Loucy (cell line): ENCODE data around the gene CD7.
A peak's percentile ranks its signal among the peaks of the same experiment; 100 is the strongest.

Experiments
- H2AFZ ChIP-seq: fragments of 200-600 bp; sonication (generic); 2 replicates; pipeline ENCODE4 v1.6.0; 2016; ENCODE audit warnings: antibody characterized with exemption, mild to moderate bottlenecking, low read length, moderate library complexity
- H3F3A ChIP-seq: fragments of 200-600 bp; 2 replicates; pipeline ENCODE4 v1.6.0; 2016; ENCODE audit warnings: antibody characterized with exemption, low read depth, mild to moderate bottlenecking
- H3K27me3 ChIP-seq: fragments of 200-600 bp; sonication (generic); 2 replicates; pipeline ENCODE4 v1.6.1; 2014; ENCODE audit warnings: low read length, mild to moderate bottlenecking; ENCODE audit not compliant: insufficient read depth, poor library complexity, severe bottlenecking
- H3K36me3 ChIP-seq: fragments of 200-600 bp; sonication (generic); 2 replicates; pipeline ENCODE4 v1.6.1; 2016; ENCODE audit warnings: low read length; ENCODE audit not compliant: insufficient read depth
- H3K4me1 ChIP-seq: fragments of 200-600 bp; sonication (generic); 2 replicates; pipeline ENCODE4 v1.5.1; 2014; ENCODE audit warnings: low read length, mild to moderate bottlenecking; ENCODE audit not compliant: insufficient read depth, poor library complexity, severe bottlenecking
- H3K4me2 ChIP-seq: fragments of 200-600 bp; sonication (generic); 2 replicates; pipeline ENCODE4 v1.6.0; 2014; ENCODE audit warnings: antibody characterized with exemption, low read length, low read depth, mild to moderate bottlenecking; ENCODE audit not compliant: poor library complexity, severe bottlenecking
- H3K4me3 ChIP-seq: fragments of 200-600 bp; sonication (generic); 2 replicates; pipeline ENCODE4 v1.5.1; 2014; ENCODE audit warnings: low read length, mild to moderate bottlenecking, mixed read lengths; ENCODE audit not compliant: poor library complexity, severe bottlenecking
- H3K79me2 ChIP-seq: fragments of 200-600 bp; sonication (generic); 2 replicates; pipeline ENCODE4 v1.6.1; 2014; ENCODE audit warnings: low read length; ENCODE audit not compliant: insufficient read depth
- H3K9ac ChIP-seq: fragments of 200-600 bp; sonication (generic); 2 replicates; pipeline ENCODE4 v1.6.0; 2014; ENCODE audit warnings: mild to moderate bottlenecking, low read depth, low read length, moderate library complexity; ENCODE audit not compliant: poor library complexity, severe bottlenecking
- H3K9me2 ChIP-seq: fragments of 200-600 bp; sonication (generic); replicated peaks from 2 replicates; pipeline ENCODE4 v1.6.1; 2016; ENCODE audit warnings: low read depth, low read length, mixed read lengths
- H3K9me3 ChIP-seq: fragments of 200-600 bp; sonication (generic); 2 replicates; pipeline ENCODE4 v1.6.1; 2014; ENCODE audit warnings: mild to moderate bottlenecking, antibody characterized with exemption, low read length, low read depth; ENCODE audit not compliant: insufficient read depth
- H4K20me1 ChIP-seq: fragments of 200-600 bp; sonication (generic); 2 replicates; pipeline ENCODE4 v1.6.0; 2014; ENCODE audit warnings: antibody characterized with exemption, low read length, mild to moderate bottlenecking; ENCODE audit not compliant: insufficient read depth, poor library complexity, severe bottlenecking
- EZH2phosphoT487 ChIP-seq: fragments of 200-600 bp; IDR thresholded peaks from 2 replicates; pipeline ENCODE4 v1.6.1; 2018; ENCODE audit warnings: antibody characterized with exemption, mild to moderate bottlenecking, moderate library complexity, borderline replicate concordance
- TF ChIP-seq, protein P1 (sequence below): fragments of 200-600 bp; sonication (generic); conservative IDR thresholded peaks from 2 replicates; pipeline ENCODE4 v1.5.1; 2014; ENCODE audit warnings: mild to moderate bottlenecking, antibody characterized with exemption, low read length

CD7 gene

DNA sequence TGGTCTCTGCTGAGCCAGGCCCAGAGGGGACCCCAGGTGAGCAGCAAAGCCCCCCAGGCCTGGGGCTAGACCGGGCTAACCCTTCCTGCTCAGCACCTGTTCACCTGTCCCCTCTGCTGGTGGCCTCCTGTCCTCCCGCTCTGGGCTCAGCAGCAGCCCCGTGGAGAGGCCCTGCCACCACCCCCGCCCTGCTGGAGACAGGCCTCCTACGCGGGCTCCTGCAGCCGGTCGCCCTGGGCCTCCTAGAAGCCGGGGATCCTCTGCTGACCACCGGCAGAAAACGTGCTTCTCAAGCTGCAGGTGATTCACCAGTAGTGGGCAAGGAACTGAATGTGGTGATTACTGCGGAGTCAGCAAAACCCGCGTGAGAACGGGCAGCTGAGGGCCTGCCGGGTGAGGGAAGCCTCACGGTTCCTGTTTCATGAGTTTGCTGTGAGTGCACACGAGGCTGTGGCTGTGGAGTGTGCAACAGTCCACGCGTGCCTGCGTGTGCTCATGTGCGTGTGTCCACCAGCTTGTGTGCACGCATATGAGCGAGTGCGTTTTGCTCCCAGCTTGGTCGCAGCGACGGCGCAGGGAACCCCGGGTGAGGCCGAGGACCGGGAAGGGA, 15.4 kb upstream of the CD7 start:
- Histone ChIP-seq H3K9me2 (no peaks in the 10 kb centered on the region), H3K79me2 (no peaks in the 10 kb centered on the region), H4K20me1 (no peaks in the 10 kb centered on the region), H3K27me3 (no peaks in the 10 kb centered on the region), H3K4me1 (peaks cover 31% of the 10 kb centered on the region), H3K9ac (peak overlapping the region; percentile 21), H3K9me3 (no peaks in the 10 kb centered on the region), H3K36me3 (no peaks in the 10 kb centered on the region), H3K4me2 (peak overlapping the region; percentile 48), H3K4me3 (peak overlapping the region; percentile 59), H2AFZ (peak overlapping the region; percentile 40), H3F3A (no peaks in the 10 kb centered on the region; the same call in 1 of the 2 replicates)
- no peak for TF ChIP-seq EZH2phosphoT487
- TF ChIP-seq, protein P1, sequence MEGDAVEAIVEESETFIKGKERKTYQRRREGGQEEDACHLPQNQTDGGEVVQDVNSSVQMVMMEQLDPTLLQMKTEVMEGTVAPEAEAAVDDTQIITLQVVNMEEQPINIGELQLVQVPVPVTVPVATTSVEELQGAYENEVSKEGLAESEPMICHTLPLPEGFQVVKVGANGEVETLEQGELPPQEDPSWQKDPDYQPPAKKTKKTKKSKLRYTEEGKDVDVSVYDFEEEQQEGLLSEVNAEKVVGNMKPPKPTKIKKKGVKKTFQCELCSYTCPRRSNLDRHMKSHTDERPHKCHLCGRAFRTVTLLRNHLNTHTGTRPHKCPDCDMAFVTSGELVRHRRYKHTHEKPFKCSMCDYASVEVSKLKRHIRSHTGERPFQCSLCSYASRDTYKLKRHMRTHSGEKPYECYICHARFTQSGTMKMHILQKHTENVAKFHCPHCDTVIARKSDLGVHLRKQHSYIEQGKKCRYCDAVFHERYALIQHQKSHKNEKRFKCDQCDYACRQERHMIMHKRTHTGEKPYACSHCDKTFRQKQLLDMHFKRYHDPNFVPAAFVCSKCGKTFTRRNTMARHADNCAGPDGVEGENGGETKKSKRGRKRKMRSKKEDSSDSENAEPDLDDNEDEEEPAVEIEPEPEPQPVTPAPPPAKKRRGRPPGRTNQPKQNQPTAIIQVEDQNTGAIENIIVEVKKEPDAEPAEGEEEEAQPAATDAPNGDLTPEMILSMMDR = no peak

- H3K36me3 ChIP-seq = no peaks in the 10 kb centered on the region
- no peaks in the 10 kb centered on the region for H3K79me2 ChIP-seq
- no peak overlapping the region for H3K4me2 ChIP-seq
- H3K27me3 ChIP-seq = no peaks in the 10 kb centered on the region
- no peaks in the 10 kb centered on the region for H3K9me3 ChIP-seq
- H4K20me1 ChIP-seq = no peaks in the 10 kb centered on the region
- no peaks in the 10 kb centered on the region; the same call in 1 of the 2 replicates for H3F3A ChIP-seq
- H3K9ac ChIP-seq = no peak overlapping the region
- H2AFZ ChIP-seq = no peak overlapping the region
- peaks cover 31% of the 10 kb centered on the region for H3K4me1 ChIP-seq
- no peaks in the 10 kb centered on the region for H3K9me2 ChIP-seq
- no peak overlapping the region for H3K4me3 ChIP-seq
- TF ChIP-seq, protein P1 = no peak
- no peak for TF ChIP-seq EZH2phosphoT487
Observed at GRCh38 chr17:82331345-82331939, 14.0 kb upstream of the CD7 start.

- Histone ChIP-seq H3K9me3 (no peaks in the 10 kb centered on the region), H3K27me3 (no peaks in the 10 kb centered on the region), H3K4me3 (no peak overlapping the region), H3K4me2 (no peak overlapping the region), H4K20me1 (no peaks in the 10 kb centered on the region), H3F3A (no peaks in the 10 kb centered on the region), H2AFZ (no peak overlapping the region), H3K36me3 (no peaks in the 10 kb centered on the region), H3K9me2 (no peaks in the 10 kb centered on the region), H3K4me1 (peaks cover 28% of the 10 kb centered on the region), H3K9ac (no peak overlapping the region), H3K79me2 (no peaks in the 10 kb centered on the region)
- TF ChIP-seq EZH2phosphoT487 = no peak
- TF ChIP-seq, protein P1 = no peak
Observed at GRCh38 chr17:82330322-82331239, 13.2 kb upstream of the CD7 start.
